ENCODE measurements around the gene ZP4. TPM values are rescaled to one million over a fixed set of nuclear protein-coding genes. Genes with fewer than 3 reads are reported as not detected.

Gene ZP4
- total and polyA plus RNA-seq, 2 of the 8 experiments (the other 6 are each of a cell fraction or from before 2014, with no cell fraction given), result not detected

DNA sequence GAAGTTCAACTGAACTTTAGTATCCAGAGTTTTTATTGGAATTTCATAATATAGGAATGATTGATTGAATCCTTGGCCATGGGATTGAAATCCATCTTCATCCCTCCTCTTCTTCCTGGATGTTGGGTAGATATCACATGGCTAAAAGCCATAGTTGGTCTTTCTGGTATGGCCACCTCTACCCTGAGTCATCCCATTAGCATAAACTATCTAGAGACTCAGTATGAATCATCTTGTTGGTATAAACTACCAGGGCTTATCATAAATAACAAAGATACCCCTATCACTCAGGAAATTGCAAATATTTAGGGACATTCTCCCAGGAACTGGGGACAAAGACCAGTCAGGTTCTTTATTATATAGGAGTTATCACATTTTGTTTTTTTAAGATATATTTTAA lies 21.2 kb upstream of the ZP4 start:
- no peak overlapping the region for H3K9ac ChIP-seq (replicated peaks in 1 of 4; ENCODE audit: extremely low read depth in 1 of 4, low read depth in 3 of 4, low read length in 3 of 4)
- H2BK20ac ChIP-seq (ENCODE audit: low read length), result no peak overlapping the region
- H3K23me2 ChIP-seq (ENCODE audit: low read depth, low read length), result no peaks in the 10 kb centered on the region; the same call in 1 of the 2 replicates
- H3K4me2 ChIP-seq (ENCODE audit: insufficient read depth in 1 of 2, low read depth in 2 of 2, low read length in 2 of 2), result no peak overlapping the region
- H2AK5ac ChIP-seq (ENCODE audit: low read depth, low read length), result no peak overlapping the region
- H3K23ac ChIP-seq (ENCODE audit: insufficient read length), result no peak overlapping the region
- H4K91ac ChIP-seq (replicated peaks; ENCODE audit: insufficient read length, low read length), result no peak overlapping the region
- TF ChIP-seq SRF (IDR thresholded peaks at IDR 0.05; ENCODE audit: low read depth, low read length) (no peak), CHD1 (IDR thresholded peaks at IDR 0.05; ENCODE audit: low read depth, low read length) (no peak), TAF7 (optimal IDR thresholded peaks at IDR 0.05; ENCODE audit: borderline replicate concordance, low read depth, low read length) (no peak), CBX5 (IDR thresholded peaks at IDR 0.05; ENCODE audit: low read depth, low read length) (no peak), CEBPB (IDR thresholded peaks at IDR 0.05; ENCODE audit: low read depth, low read length) (no peak), ASH2L (IDR thresholded peaks at IDR 0.05; ENCODE audit: low read length) (no peak), POU5F1 (IDR thresholded peaks at IDR 0.05; ENCODE audit: low read depth, low read length) (no peak)
- TF ChIP-seq, protein P1, sequence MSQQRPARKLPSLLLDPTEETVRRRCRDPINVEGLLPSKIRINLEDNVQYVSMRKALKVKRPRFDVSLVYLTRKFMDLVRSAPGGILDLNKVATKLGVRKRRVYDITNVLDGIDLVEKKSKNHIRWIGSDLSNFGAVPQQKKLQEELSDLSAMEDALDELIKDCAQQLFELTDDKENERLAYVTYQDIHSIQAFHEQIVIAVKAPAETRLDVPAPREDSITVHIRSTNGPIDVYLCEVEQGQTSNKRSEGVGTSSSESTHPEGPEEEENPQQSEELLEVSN (IDR thresholded peaks at IDR 0.05), result no peak
- DNase-seq (ENCODE audit: low read depth in 1 of 2, low spot score in 2 of 2) (no peak), FAIRE-seq (no peak)
- H3K4ac ChIP-seq (replicated peaks; ENCODE audit: insufficient read length, low read depth, low read length), result no peak overlapping the region
- H3K36me3 ChIP-seq (ENCODE audit: control insufficient read depth in 2 of 4, insufficient read depth in 4 of 4, low read length in 3 of 4), result no peaks in the 10 kb centered on the region; a peak in 1 of 8 replicates
- H4K5ac ChIP-seq (ENCODE audit: insufficient read length, low read depth, low read length), result no peak overlapping the region
- no peaks in the 10 kb centered on the region for H3K79me2 ChIP-seq (ENCODE audit: control insufficient read depth in 1 of 2, insufficient read depth in 2 of 2, low read length in 2 of 2)
- H2BK5ac ChIP-seq (ENCODE audit: low read depth, low read length), result no peak overlapping the region
- H3K4me3 ChIP-seq (ENCODE audit: extremely low read depth in 1 of 4, insufficient read depth in 2 of 4, low read depth in 3 of 4, low read length in 4 of 4), result no peak overlapping the region
- ChIA-PET POLR2A (ENCODE audit: partially characterized antibody) (no interaction called here), CTCF (ENCODE audit: partially characterized antibody) (interaction anchor here (1.6 kb wide), 1 partner anchor 10 kb away, joined by 4 read pairs; no protein-coding TSS in a partner anchor)
- H3K9me3 ChIP-seq (ENCODE audit: insufficient read depth in 2 of 2, low read depth in 1 of 2, low read length in 1 of 2), result peaks cover 10 to 16% of the 10 kb centered on the region in 2 experiments; a peak in 3 of 4 replicates
- no peak overlapping the region for H4K8ac ChIP-seq (ENCODE audit: extremely low read depth, insufficient read depth, low read length)
- no peak overlapping the region for H2AFZ ChIP-seq (ENCODE audit: low read length)
- H3K56ac ChIP-seq (replicated peaks; ENCODE audit: insufficient read length, low read depth, low read length), result no peak overlapping the region
- H3K4me1 ChIP-seq (replicated peaks in 1 of 4; ENCODE audit: control insufficient read depth in 3 of 4, insufficient read depth in 4 of 4, low read length in 3 of 4), result no peaks in the 10 kb centered on the region
- H3K18ac ChIP-seq (ENCODE audit: extremely low read depth, low read length), result no peak overlapping the region
- no peak overlapping the region for H3K14ac ChIP-seq (ENCODE audit: insufficient read length)
- no peak overlapping the region for H2BK120ac ChIP-seq (replicated peaks; ENCODE audit: low read depth, low read length)
- H4K20me1 ChIP-seq (replicated peaks in 1 of 2; ENCODE audit: control insufficient read depth in 1 of 2, insufficient read depth in 2 of 2, low read length in 2 of 2), result no peaks in the 10 kb centered on the region
- H3K27me3 ChIP-seq (replicated peaks in 1 of 4; ENCODE audit: control insufficient read depth in 3 of 4, extremely low read depth in 1 of 4, insufficient read depth in 3 of 4, low read length in 3 of 4), result no peaks in the 10 kb centered on the region
- no peaks in the 10 kb centered on the region for H3K79me1 ChIP-seq (ENCODE audit: low read depth, low read length)
- H3K27ac ChIP-seq (ENCODE audit: low read depth, low read length), result no peak overlapping the region
- no peak overlapping the region for H2BK12ac ChIP-seq (ENCODE audit: low read depth, low read length)
- H2BK15ac ChIP-seq (ENCODE audit: low read length), result no peak overlapping the region
